ENCODE results near the gene PEDS1. TPM values are rescaled to one million over a fixed set of nuclear protein-coding genes. Genes with fewer than 3 reads are reported as not detected.

The PEDS1 gene
- total and polyA plus RNA-seq, 2 of the 8 experiments (the other 6 are each of a cell fraction or from before 2014, with no cell fraction given): 28.9 to 75.9 TPM

- no peak overlapping the region for H3K4ac ChIP-seq (replicated peaks; ENCODE audit: insufficient read length, low read depth, low read length)
- no peak overlapping the region for H2BK15ac ChIP-seq (ENCODE audit: low read length)
- peaks cover 3 to 23% of the 10 kb centered on the region in 2 experiments for H4K20me1 ChIP-seq (replicated peaks in 1 of 2; ENCODE audit: control insufficient read depth in 1 of 2, insufficient read depth in 2 of 2, low read length in 2 of 2)
- peaks cover 6 to 44% (median 26%) of the 10 kb centered on the region in 4 experiments; a peak in 7 of 8 replicates for H3K36me3 ChIP-seq (ENCODE audit: control insufficient read depth in 2 of 4, insufficient read depth in 4 of 4, low read length in 3 of 4)
- no peak for DNase-seq (ENCODE audit: low read depth in 1 of 2, low spot score in 2 of 2)
- H2AFZ ChIP-seq (ENCODE audit: low read length): no peak overlapping the region
- H4K8ac ChIP-seq (ENCODE audit: extremely low read depth, insufficient read depth, low read length): no peak overlapping the region
- H3K4me2 ChIP-seq (ENCODE audit: insufficient read depth in 1 of 2, low read depth in 2 of 2, low read length in 2 of 2): no peak overlapping the region
- no peak overlapping the region for H3K4me3 ChIP-seq (ENCODE audit: extremely low read depth in 1 of 4, insufficient read depth in 2 of 4, low read depth in 3 of 4, low read length in 4 of 4)
- H3K27me3 ChIP-seq (replicated peaks in 1 of 4; ENCODE audit: control insufficient read depth in 3 of 4, extremely low read depth in 1 of 4, insufficient read depth in 3 of 4, low read length in 3 of 4): no peaks in the 10 kb centered on the region
- no peaks in the 10 kb centered on the region for H3K79me2 ChIP-seq (ENCODE audit: control insufficient read depth in 1 of 2, insufficient read depth in 2 of 2, low read length in 2 of 2)
- ChIA-PET CTCF (ENCODE audit: partially characterized antibody) (interaction anchor here (2.0 to 8.5 kb wide), 2 partner anchors 6 to 24 kb away, joined by 7 to 92 read pairs; no protein-coding TSS in a partner anchor), POLR2A (ENCODE audit: partially characterized antibody) (interaction anchor here (0.8 to 1.4 kb wide), 3 partner anchors 13 to 26 kb away, joined by 3 to 4 read pairs (median 3); no protein-coding TSS in a partner anchor)
- no peaks in the 10 kb centered on the region for H3K4me1 ChIP-seq (replicated peaks in 1 of 4; ENCODE audit: control insufficient read depth in 3 of 4, insufficient read depth in 4 of 4, low read length in 3 of 4)
- H4K5ac ChIP-seq (ENCODE audit: insufficient read length, low read depth, low read length): no peak overlapping the region
- H4K91ac ChIP-seq (replicated peaks; ENCODE audit: insufficient read length, low read length): no peak overlapping the region
- H2BK12ac ChIP-seq (ENCODE audit: low read depth, low read length): no peak overlapping the region
- no peak overlapping the region for H2BK120ac ChIP-seq (replicated peaks; ENCODE audit: low read depth, low read length)
- no peak overlapping the region for H3K56ac ChIP-seq (replicated peaks; ENCODE audit: insufficient read length, low read depth, low read length)
- WGBS, 2 experiments (ENCODE audit: extremely low coverage in 1 of 2, insufficient coverage in 1 of 2, insufficient read length in 1 of 2, insufficient replicate concordance in 2 of 2, low coverage in 1 of 2, low lambda C conversion rate in 2 of 2, missing lambda C conversion rate in 1 of 2): 82% methylated on average over 8 of the region's 8 CpGs; no CpG with 5 or more reads in 1 of the 2 experiments
- no peak overlapping the region for H2AK5ac ChIP-seq (ENCODE audit: low read depth, low read length)
- no peaks in the 10 kb centered on the region for H3K9me3 ChIP-seq (ENCODE audit: insufficient read depth in 2 of 2, low read depth in 1 of 2, low read length in 1 of 2)
- H3K23ac ChIP-seq (ENCODE audit: insufficient read length): no peak overlapping the region
- H3K14ac ChIP-seq (ENCODE audit: insufficient read length): no peak overlapping the region
- H2BK5ac ChIP-seq (ENCODE audit: low read depth, low read length): no peak overlapping the region
- no peak overlapping the region for H3K18ac ChIP-seq (ENCODE audit: extremely low read depth, low read length)
- no peak overlapping the region for H2BK20ac ChIP-seq (ENCODE audit: low read length)
- no peak overlapping the region for H3K9ac ChIP-seq (replicated peaks in 1 of 4; ENCODE audit: extremely low read depth in 1 of 4, low read depth in 3 of 4, low read length in 3 of 4)
- H3K23me2 ChIP-seq (ENCODE audit: low read depth, low read length): no peaks in the 10 kb centered on the region
- FAIRE-seq: no peak
- H3K79me1 ChIP-seq (ENCODE audit: low read depth, low read length): peaks cover 3% of the 10 kb centered on the region
- H3K27ac ChIP-seq (ENCODE audit: low read depth, low read length): no peak overlapping the region
- TF ChIP-seq SIRT6 (IDR thresholded peaks at IDR 0.05; ENCODE audit: low read length) (no peak), RNF2 (IDR thresholded peaks at IDR 0.05; ENCODE audit: borderline replicate concordance, low read depth, low read length, missing control alignments, poor library complexity, severe bottlenecking) (no peak), GTF2F1 (IDR thresholded peaks at IDR 0.05; ENCODE audit: borderline replicate concordance, low read depth, low read length) (no peak), BACH1 (IDR thresholded peaks at IDR 0.05; ENCODE audit: low read length) (no peak), SP2 (IDR thresholded peaks at IDR 0.05; ENCODE audit: low read length) (no peak), RFX5 (IDR thresholded peaks at IDR 0.05; ENCODE audit: borderline replicate concordance, low read depth, low read length) (no peak), JUN (IDR thresholded peaks at IDR 0.05; ENCODE audit: low read depth, low read length) (no peak), CREB1 (IDR thresholded peaks at IDR 0.05) (no peak)
These were observed 25.0 kb downstream of the PEDS1 start for GRCh38 chr20:50128520-50128905.
